HG03457 (cell line): ENCODE data around the gene JMJD8.

Experiments
- ATAC-seq: cut with Tn5 transposase; IDR thresholded peaks from one replicate; pipeline ENCODE4 v1.9.1; 2021; ENCODE audit warnings: moderate number of reproducible peaks; ENCODE audit not compliant: unreplicated experiment

Gene JMJD8

GRCh38 chr16:642189-643049 lies 41.7 kb downstream of the JMJD8 start:
- ATAC-seq = no peak

- ATAC-seq = no peak
Observed at GRCh38 chr16:641326-642188, 42.6 kb downstream of the JMJD8 start, which contains the start of gene MCRIP2. Gene MCRIP2 (plus strand): TSS chr16:641828. CDS start chr16:641992, 164 bp downstream.

GRCh38 chr16:640614-641013 lies 43.5 kb downstream of the JMJD8 start:
- ATAC-seq = no peak

GRCh38 chr16:638836-639235 lies 45.3 kb downstream of the JMJD8 start:
- ATAC-seq = no peak

- ATAC-seq = no peak
Observed at GRCh38 chr16:638034-638543, 46.0 kb downstream of the JMJD8 start.

- no peak for ATAC-seq
Observed at GRCh38 chr16:637081-638018, 46.8 kb downstream of the JMJD8 start.

GRCh38 chr16:636206-637080 lies 47.7 kb downstream of the JMJD8 start, which contains the start of gene METTL26:
Gene METTL26 (minus strand): TSS chr16:636305. CDS start chr16:636290, 15 bp downstream.
- ATAC-seq = peak; percentile 43

GRCh38 chr16:635573-636205 lies 48.4 kb downstream of the JMJD8 start:
- peak; percentile 1 for ATAC-seq

GRCh38 chr16:634996-635395 lies 49.1 kb downstream of the JMJD8 start:
- ATAC-seq = no peak

GRCh38 chr16:634051-634670 lies 50.0 kb downstream of the JMJD8 start:
- no peak for ATAC-seq

GRCh38 chr16:633336-634050 lies 50.6 kb downstream of the JMJD8 start:
- no peak for ATAC-seq

GRCh38 chr16:632486-633335 lies 51.4 kb downstream of the JMJD8 start:
- no peak for ATAC-seq

- no peak for ATAC-seq
Observed at GRCh38 chr16:631808-632358, 52.3 kb downstream of the JMJD8 start.
